Loucy (cell line): ENCODE results near the gene KCNJ6.

Experiments used
- H2AFZ ChIP-seq: fragments of 200-600 bp; sonication (generic); 2 replicates; pipeline ENCODE4 v1.6.0; 2016; ENCODE audit warnings: antibody characterized with exemption, mild to moderate bottlenecking, low read length, moderate library complexity
- H3F3A ChIP-seq: fragments of 200-600 bp; 2 replicates; pipeline ENCODE4 v1.6.0; 2016; ENCODE audit warnings: antibody characterized with exemption, low read depth, mild to moderate bottlenecking
- H3K27me3 ChIP-seq: fragments of 200-600 bp; sonication (generic); 2 replicates; pipeline ENCODE4 v1.6.1; 2014; ENCODE audit warnings: low read length, mild to moderate bottlenecking; ENCODE audit not compliant: insufficient read depth, poor library complexity, severe bottlenecking
- H3K36me3 ChIP-seq: fragments of 200-600 bp; sonication (generic); 2 replicates; pipeline ENCODE4 v1.6.1; 2016; ENCODE audit warnings: low read length; ENCODE audit not compliant: insufficient read depth
- H3K4me1 ChIP-seq: fragments of 200-600 bp; sonication (generic); 2 replicates; pipeline ENCODE4 v1.5.1; 2014; ENCODE audit warnings: low read length, mild to moderate bottlenecking; ENCODE audit not compliant: insufficient read depth, poor library complexity, severe bottlenecking
- H3K4me2 ChIP-seq: fragments of 200-600 bp; sonication (generic); 2 replicates; pipeline ENCODE4 v1.6.0; 2014; ENCODE audit warnings: antibody characterized with exemption, low read length, low read depth, mild to moderate bottlenecking; ENCODE audit not compliant: poor library complexity, severe bottlenecking
- H3K4me3 ChIP-seq: fragments of 200-600 bp; sonication (generic); 2 replicates; pipeline ENCODE4 v1.5.1; 2014; ENCODE audit warnings: low read length, mild to moderate bottlenecking, mixed read lengths; ENCODE audit not compliant: poor library complexity, severe bottlenecking
- H3K79me2 ChIP-seq: fragments of 200-600 bp; sonication (generic); 2 replicates; pipeline ENCODE4 v1.6.1; 2014; ENCODE audit warnings: low read length; ENCODE audit not compliant: insufficient read depth
- H3K9ac ChIP-seq: fragments of 200-600 bp; sonication (generic); 2 replicates; pipeline ENCODE4 v1.6.0; 2014; ENCODE audit warnings: mild to moderate bottlenecking, low read depth, low read length, moderate library complexity; ENCODE audit not compliant: poor library complexity, severe bottlenecking
- H3K9me2 ChIP-seq: fragments of 200-600 bp; sonication (generic); replicated peaks from 2 replicates; pipeline ENCODE4 v1.6.1; 2016; ENCODE audit warnings: low read depth, low read length, mixed read lengths
- H3K9me3 ChIP-seq: fragments of 200-600 bp; sonication (generic); 2 replicates; pipeline ENCODE4 v1.6.1; 2014; ENCODE audit warnings: mild to moderate bottlenecking, antibody characterized with exemption, low read length, low read depth; ENCODE audit not compliant: insufficient read depth
- H4K20me1 ChIP-seq: fragments of 200-600 bp; sonication (generic); 2 replicates; pipeline ENCODE4 v1.6.0; 2014; ENCODE audit warnings: antibody characterized with exemption, low read length, mild to moderate bottlenecking; ENCODE audit not compliant: insufficient read depth, poor library complexity, severe bottlenecking
- EZH2phosphoT487 ChIP-seq: fragments of 200-600 bp; IDR thresholded peaks from 2 replicates; pipeline ENCODE4 v1.6.1; 2018; ENCODE audit warnings: antibody characterized with exemption, mild to moderate bottlenecking, moderate library complexity, borderline replicate concordance
- TF ChIP-seq, protein P1 (sequence below): fragments of 200-600 bp; sonication (generic); conservative IDR thresholded peaks from 2 replicates; pipeline ENCODE4 v1.5.1; 2014; ENCODE audit warnings: mild to moderate bottlenecking, antibody characterized with exemption, low read length

Gene KCNJ6

DNA sequence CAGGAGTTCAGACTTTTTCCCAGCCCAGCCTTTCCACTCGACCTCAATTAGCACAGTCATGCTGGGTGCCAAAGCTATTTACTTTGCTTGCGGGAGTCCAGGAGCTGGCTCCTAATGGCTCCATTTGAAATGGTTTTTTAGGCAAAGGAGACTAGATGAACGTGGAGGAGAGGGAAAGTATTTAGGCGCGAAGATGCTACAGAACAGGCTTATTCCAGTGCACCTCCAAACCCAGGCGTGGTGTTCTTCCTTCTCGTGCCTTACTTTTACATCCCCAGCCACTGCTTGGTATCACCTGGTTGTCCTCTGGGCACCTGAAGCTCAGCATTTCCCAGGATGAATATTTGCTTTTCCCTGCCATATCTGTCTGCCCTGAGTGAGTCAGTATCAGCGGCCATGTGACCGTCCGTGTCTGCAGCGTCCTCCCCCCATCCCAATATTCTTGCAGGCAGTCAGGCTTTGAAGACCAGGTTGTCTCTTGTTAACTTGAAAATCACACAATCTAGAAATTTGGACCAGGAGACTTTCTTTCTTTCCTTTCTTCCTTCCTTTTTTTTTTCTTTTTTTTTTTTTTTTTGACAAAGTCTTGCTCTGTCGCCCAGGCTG is 351.2 kb downstream of the KCNJ6 start:
- Histone ChIP-seq H3K4me2 (peak overlapping the region; percentile 89), H3K79me2 (peaks cover 6% of the 10 kb centered on the region; the same call in 1 of the 2 replicates), H3K9me3 (no peaks in the 10 kb centered on the region), H3F3A (no peaks in the 10 kb centered on the region), H3K9ac (peak overlapping the region; percentile 41), H3K27me3 (no peaks in the 10 kb centered on the region), H3K4me1 (peaks cover 20% of the 10 kb centered on the region), H3K36me3 (no peaks in the 10 kb centered on the region), H4K20me1 (no peaks in the 10 kb centered on the region), H2AFZ (peak overlapping the region; percentile 89), H3K9me2 (no peaks in the 10 kb centered on the region), H3K4me3 (peak overlapping the region; percentile 81)
- TF ChIP-seq, protein P1, sequence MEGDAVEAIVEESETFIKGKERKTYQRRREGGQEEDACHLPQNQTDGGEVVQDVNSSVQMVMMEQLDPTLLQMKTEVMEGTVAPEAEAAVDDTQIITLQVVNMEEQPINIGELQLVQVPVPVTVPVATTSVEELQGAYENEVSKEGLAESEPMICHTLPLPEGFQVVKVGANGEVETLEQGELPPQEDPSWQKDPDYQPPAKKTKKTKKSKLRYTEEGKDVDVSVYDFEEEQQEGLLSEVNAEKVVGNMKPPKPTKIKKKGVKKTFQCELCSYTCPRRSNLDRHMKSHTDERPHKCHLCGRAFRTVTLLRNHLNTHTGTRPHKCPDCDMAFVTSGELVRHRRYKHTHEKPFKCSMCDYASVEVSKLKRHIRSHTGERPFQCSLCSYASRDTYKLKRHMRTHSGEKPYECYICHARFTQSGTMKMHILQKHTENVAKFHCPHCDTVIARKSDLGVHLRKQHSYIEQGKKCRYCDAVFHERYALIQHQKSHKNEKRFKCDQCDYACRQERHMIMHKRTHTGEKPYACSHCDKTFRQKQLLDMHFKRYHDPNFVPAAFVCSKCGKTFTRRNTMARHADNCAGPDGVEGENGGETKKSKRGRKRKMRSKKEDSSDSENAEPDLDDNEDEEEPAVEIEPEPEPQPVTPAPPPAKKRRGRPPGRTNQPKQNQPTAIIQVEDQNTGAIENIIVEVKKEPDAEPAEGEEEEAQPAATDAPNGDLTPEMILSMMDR = no peak
- TF ChIP-seq EZH2phosphoT487 = no peak

DNA sequence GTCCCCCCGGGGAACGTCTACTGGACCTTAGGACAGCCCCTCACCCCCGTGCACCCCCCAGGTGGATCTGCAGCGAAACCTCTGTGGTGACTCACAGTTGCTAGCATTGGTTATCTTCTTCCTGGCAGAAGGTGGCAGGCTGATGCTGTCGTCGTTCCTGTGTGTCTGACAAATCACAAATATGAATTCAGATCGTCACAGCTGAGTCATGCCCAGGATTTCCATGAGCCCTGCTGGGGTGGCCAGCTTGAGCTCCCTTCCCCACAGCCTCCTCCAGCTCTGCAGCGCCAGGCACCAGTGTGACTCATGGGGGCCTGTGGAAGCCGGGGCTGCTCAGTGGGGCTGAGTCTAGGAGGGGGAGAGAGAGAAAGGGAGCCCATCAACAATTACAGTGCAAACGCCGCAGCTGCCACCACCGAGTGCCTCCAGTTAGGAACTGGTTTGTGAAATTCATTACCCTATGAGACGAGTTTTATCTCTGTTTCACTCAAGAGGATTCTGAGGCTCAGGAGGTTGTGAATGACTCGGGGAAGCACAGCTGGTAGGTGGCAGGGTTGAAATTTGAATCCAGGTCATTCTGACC is 351.8 kb downstream of the KCNJ6 start:
- peak overlapping the region; percentile 89 for H3K4me2 ChIP-seq
- H2AFZ ChIP-seq = peak overlapping the region; percentile 89
- no peaks in the 10 kb centered on the region for H3K9me3 ChIP-seq
- peaks cover 6% of the 10 kb centered on the region; the same call in 1 of the 2 replicates for H3K79me2 ChIP-seq
- H3K9ac ChIP-seq = peak overlapping the region; percentile 41
- no peak for TF ChIP-seq EZH2phosphoT487
- TF ChIP-seq, protein P1 = 0 out of 2 replicates have a peak, but pooled peaks have one; percentile 18
- H3K36me3 ChIP-seq = no peaks in the 10 kb centered on the region
- H4K20me1 ChIP-seq = no peaks in the 10 kb centered on the region
- peaks cover 20% of the 10 kb centered on the region for H3K4me1 ChIP-seq
- H3K27me3 ChIP-seq = no peaks in the 10 kb centered on the region
- peak overlapping the region; percentile 81 for H3K4me3 ChIP-seq
- H3F3A ChIP-seq = no peaks in the 10 kb centered on the region
- no peaks in the 10 kb centered on the region for H3K9me2 ChIP-seq

DNA sequence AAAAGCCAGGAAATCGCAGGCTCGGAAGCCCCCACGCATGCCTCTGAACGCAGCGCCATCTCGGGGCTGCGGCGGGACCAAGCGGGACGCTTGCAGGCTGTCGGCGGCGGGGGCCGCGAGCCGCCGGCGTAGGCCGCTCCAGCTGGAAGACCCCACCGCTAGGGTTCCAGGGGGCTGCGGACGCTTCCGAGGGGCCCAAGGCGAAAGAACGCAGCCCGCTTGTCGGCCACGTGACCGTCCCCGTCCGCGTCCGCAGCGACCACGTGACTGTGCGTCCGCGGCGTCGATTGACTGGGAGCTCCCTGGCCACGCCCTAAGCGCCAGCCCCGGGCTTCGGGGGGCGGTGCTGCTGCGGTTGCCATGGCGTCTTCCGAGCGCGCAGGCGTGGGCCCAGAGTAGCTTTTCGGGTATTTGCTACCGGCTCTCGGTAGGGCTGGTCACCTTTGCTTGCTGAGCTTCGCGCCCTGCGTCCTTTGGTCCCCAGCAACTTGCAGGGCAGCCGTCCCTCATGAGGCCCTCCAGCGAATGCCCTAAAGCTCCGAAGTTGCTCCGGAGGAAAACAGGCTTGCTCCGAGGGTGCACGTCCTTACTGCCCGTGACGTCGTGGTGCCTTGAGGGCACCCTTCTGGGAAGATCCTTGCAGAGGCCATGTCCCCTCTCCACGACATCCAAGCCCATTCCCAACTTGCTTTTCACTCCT is 352.5 kb downstream of the KCNJ6 start:
- Histone ChIP-seq H2AFZ (peak overlapping the region; percentile 90), H3K27me3 (no peaks in the 10 kb centered on the region), H3K4me2 (peak overlapping the region; percentile 89), H4K20me1 (no peaks in the 10 kb centered on the region), H3K79me2 (peaks cover 6% of the 10 kb centered on the region; the same call in 1 of the 2 replicates), H3K4me3 (peak overlapping the region; percentile 81), H3F3A (no peaks in the 10 kb centered on the region), H3K9me2 (no peaks in the 10 kb centered on the region), H3K36me3 (no peaks in the 10 kb centered on the region), H3K4me1 (peaks cover 20% of the 10 kb centered on the region), H3K9me3 (no peaks in the 10 kb centered on the region), H3K9ac (peak overlapping the region; percentile 77)
- no peak for TF ChIP-seq EZH2phosphoT487
- TF ChIP-seq, protein P1 = peak; percentile 62
